ENCODE results near the gene IGSF9B. TPM values are rescaled to one million over a fixed set of nuclear protein-coding genes. Genes with fewer than 3 reads are reported as not detected.

The IGSF9B gene
- total RNA-seq, 1 donor from 2014 or later, result 8.4 TPM

- no peak overlapping the region for H3K27ac Mint-ChIP-seq (ENCODE audit: unreplicated experiment)
- H3K4me1 Mint-ChIP-seq (ENCODE audit: low read depth), result peaks cover 36% of the 10 kb centered on the region
Observed at GRCh38 chr11:133947321-133947756, 9.4 kb downstream of the IGSF9B start.

GRCh38 chr11:133946541-133947318 lies 10.0 kb downstream of the IGSF9B start:
- no peak for DNase-seq (ENCODE audit: low spot score)
- TF ChIP-seq CTCF (IDR thresholded peaks at IDR 0.05), result no peak
- peaks cover 30% of the 10 kb centered on the region for H3K4me1 Mint-ChIP-seq (ENCODE audit: low read depth)
- no peak overlapping the region for H3K27ac Mint-ChIP-seq (ENCODE audit: unreplicated experiment)
- H3K27me3 Mint-ChIP-seq (ENCODE audit: low read depth), result peaks cover 7% of the 10 kb centered on the region
- no peaks in the 10 kb centered on the region for H3K9me3 Mint-ChIP-seq (ENCODE audit: low read depth)
- no peak overlapping the region for H3K4me3 Mint-ChIP-seq (ENCODE audit: unreplicated experiment)
- H3K36me3 Mint-ChIP-seq (ENCODE audit: low read depth), result peaks cover 3% of the 10 kb centered on the region

More at GRCh38 chr11:133947321-133947756, 9.4 kb downstream of the IGSF9B start:
- TF ChIP-seq CTCF (IDR thresholded peaks at IDR 0.05), result peak; percentile 79
- DNase-seq (ENCODE audit: low spot score), result no peak
- Mint-ChIP-seq H3K9me3 (ENCODE audit: low read depth) (no peaks in the 10 kb centered on the region), H3K4me3 (ENCODE audit: unreplicated experiment) (no peak overlapping the region), H3K36me3 (ENCODE audit: low read depth) (peaks cover 3% of the 10 kb centered on the region), H3K27me3 (ENCODE audit: low read depth) (peaks cover 7% of the 10 kb centered on the region)

GRCh38 chr11:133946051-133946450 lies 10.7 kb downstream of the IGSF9B start:
- Mint-ChIP-seq H3K36me3 (ENCODE audit: low read depth) (peaks cover 3% of the 10 kb centered on the region), H3K27me3 (ENCODE audit: low read depth) (peaks cover 7% of the 10 kb centered on the region), H3K4me3 (ENCODE audit: unreplicated experiment) (no peak overlapping the region), H3K27ac (ENCODE audit: unreplicated experiment) (peak overlapping the region; percentile 32), H3K9me3 (ENCODE audit: low read depth) (no peaks in the 10 kb centered on the region), H3K4me1 (ENCODE audit: low read depth) (peaks cover 24% of the 10 kb centered on the region)
- TF ChIP-seq CTCF (IDR thresholded peaks at IDR 0.05), result no peak
- no peak for DNase-seq (ENCODE audit: low spot score)

GRCh38 chr11:133945087-133945974 lies 11.4 kb downstream of the IGSF9B start:
- no peak for DNase-seq (ENCODE audit: low spot score)
- Mint-ChIP-seq H3K27me3 (ENCODE audit: low read depth) (peaks cover 7% of the 10 kb centered on the region), H3K9me3 (ENCODE audit: low read depth) (no peaks in the 10 kb centered on the region), H3K27ac (ENCODE audit: unreplicated experiment) (no peak overlapping the region), H3K36me3 (ENCODE audit: low read depth) (peaks cover 3% of the 10 kb centered on the region), H3K4me3 (ENCODE audit: unreplicated experiment) (no peak overlapping the region), H3K4me1 (ENCODE audit: low read depth) (peaks cover 18% of the 10 kb centered on the region)
- TF ChIP-seq CTCF (IDR thresholded peaks at IDR 0.05), result no peak

All from chondrocyte (in vitro differentiated cells).